ENCODE results near the gene ITGB1.
A peak's percentile ranks its signal among the peaks of the same experiment; 100 is the strongest.

Gene ITGB1

GRCh38 chr10:32941357-32941756, 16.7 kb downstream of the ITGB1 start:
- no peak overlapping the region for H3K4me3 ChIP-seq (ENCODE audit: low read depth, low read length)
- TF ChIP-seq, protein P1, sequence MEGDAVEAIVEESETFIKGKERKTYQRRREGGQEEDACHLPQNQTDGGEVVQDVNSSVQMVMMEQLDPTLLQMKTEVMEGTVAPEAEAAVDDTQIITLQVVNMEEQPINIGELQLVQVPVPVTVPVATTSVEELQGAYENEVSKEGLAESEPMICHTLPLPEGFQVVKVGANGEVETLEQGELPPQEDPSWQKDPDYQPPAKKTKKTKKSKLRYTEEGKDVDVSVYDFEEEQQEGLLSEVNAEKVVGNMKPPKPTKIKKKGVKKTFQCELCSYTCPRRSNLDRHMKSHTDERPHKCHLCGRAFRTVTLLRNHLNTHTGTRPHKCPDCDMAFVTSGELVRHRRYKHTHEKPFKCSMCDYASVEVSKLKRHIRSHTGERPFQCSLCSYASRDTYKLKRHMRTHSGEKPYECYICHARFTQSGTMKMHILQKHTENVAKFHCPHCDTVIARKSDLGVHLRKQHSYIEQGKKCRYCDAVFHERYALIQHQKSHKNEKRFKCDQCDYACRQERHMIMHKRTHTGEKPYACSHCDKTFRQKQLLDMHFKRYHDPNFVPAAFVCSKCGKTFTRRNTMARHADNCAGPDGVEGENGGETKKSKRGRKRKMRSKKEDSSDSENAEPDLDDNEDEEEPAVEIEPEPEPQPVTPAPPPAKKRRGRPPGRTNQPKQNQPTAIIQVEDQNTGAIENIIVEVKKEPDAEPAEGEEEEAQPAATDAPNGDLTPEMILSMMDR (IDR thresholded peaks at IDR 0.05; ENCODE audit: insufficient read depth, low read depth, low read length, missing control alignments): no peak
- no peak for DNase-seq (ENCODE audit: low read depth)

DNA sequence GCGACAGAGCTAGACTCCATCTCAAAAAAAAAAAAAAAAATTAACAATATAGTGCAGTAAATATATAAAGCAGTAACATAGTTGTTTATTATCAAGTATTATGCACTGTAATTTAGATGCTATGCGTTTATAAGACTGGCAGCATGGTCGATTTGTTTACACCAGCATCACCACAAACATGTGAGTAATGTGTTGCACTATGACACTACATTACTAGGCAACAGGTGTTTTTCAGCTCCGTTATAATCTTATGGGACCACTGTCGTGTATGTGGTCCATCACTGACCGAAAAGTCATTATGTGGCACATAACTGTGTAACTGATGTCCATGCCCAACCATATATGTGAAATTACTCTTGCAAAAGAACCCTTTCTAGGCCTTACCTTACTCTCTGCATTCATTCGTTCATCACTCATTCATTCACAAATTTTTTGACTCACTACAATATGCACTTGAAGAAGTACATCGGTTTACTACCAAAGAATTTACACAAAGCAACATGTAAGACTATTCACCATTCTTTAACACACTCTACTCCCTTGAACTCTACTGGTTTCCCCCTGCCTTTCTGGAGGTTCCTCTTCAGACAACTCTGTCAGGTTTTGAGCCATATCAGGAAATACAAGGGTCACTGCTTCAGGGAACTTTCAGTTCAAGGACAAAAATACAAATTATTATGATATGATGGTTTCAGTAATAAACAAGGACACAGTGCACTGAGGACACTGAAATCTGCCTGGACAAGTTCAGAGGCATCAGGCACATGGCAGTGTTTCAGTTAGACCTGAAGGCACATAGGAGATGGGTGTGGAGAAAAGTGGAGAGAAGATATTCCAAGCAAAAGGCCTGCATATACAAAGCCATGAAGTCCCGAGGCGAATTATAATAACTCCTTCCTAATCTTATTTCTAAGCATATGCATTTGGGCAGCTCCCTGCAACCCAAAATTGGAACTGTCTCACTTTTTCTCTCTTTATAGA, 17.4 kb downstream of the ITGB1 start:
- no peak overlapping the region for H3K4me3 ChIP-seq (ENCODE audit: low read depth, low read length)
- TF ChIP-seq, protein P1 (IDR thresholded peaks at IDR 0.05; ENCODE audit: insufficient read depth, low read depth, low read length, missing control alignments): no peak
- DNase-seq (ENCODE audit: low read depth): peak; percentile 47

DNA sequence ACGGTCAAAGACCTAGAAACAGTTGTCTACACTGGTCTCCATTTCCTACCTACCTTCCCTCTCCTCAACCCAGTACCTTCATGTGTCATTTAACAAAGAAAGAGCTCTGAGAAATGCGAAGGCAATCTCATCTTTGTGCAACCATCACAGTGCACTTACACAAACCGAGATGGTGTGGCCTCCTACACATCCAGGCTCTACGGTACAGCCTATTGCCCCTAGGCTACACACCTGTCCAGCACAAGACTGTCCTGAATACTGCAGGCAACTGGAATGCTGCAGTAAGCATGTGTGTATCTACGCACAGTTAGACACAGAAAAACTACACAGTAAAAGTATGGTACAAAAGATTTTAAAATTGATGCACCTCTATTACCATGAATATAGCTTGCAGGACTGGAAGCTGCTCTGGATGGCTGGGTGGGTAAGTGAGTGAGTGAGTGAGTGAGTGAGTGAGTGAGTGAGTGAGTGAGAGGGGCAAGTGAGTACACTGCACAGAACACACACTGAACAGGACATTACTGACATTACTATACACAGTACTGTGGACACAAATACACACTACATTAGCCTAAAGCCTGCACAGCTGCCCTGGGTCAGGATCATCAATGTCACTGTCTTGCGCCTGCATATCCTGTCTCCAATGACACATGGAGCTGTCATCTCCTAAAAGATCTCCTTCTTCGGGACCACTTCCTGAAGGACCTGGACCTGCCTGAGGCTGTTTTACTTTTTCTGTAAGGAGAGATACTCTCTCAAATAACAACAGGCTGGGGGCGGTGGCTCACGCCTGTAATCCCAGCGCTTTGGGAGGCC, 18.5 kb downstream of the ITGB1 start:
- DNase-seq (ENCODE audit: low read depth): no peak

DNA sequence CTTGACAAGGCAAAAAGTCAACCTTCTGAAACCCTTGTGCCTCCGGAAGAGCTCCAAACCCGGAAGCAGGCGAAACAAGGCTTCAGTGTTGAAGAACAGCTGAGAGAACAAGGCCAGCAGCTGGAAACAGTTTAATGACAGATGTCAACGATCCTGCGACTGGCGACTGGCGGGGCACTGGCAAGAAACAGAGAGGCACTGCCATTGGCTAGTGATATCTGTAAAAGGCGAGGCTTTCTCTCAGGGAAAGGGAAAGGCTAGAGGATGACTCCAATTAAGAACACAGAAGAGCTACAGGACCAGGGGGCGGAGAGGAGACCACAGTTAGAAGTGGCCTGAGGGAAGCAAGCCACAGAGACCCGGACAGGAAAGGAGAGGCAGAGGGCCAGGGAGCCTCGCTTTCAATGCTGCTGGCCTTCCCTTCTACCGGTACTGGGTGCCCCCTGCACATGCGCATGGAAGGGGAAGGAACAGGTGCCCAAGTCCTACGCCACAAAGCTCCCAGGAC, 19.4 kb downstream of the ITGB1 start:
- TF ChIP-seq, protein P1 (IDR thresholded peaks at IDR 0.05; ENCODE audit: insufficient read depth, low read depth, low read length, missing control alignments): no peak
- DNase-seq (ENCODE audit: low read depth): no peak
- no peak overlapping the region for H3K4me3 ChIP-seq (ENCODE audit: low read depth, low read length)

More for the DNA sequence above, 18.5 kb downstream of the ITGB1 start:
- no peak overlapping the region for H3K4me3 ChIP-seq (ENCODE audit: low read depth, low read length)
- TF ChIP-seq, protein P1 (IDR thresholded peaks at IDR 0.05; ENCODE audit: insufficient read depth, low read depth, low read length, missing control alignments): no peak

GRCh38 chr10:32937911-32938424, 20.1 kb downstream of the ITGB1 start:
- no peak overlapping the region for H3K4me3 ChIP-seq (ENCODE audit: low read depth, low read length)
- no peak for DNase-seq (ENCODE audit: low read depth)
- TF ChIP-seq, protein P1 (IDR thresholded peaks at IDR 0.05; ENCODE audit: insufficient read depth, low read depth, low read length, missing control alignments): no peak

DNA sequence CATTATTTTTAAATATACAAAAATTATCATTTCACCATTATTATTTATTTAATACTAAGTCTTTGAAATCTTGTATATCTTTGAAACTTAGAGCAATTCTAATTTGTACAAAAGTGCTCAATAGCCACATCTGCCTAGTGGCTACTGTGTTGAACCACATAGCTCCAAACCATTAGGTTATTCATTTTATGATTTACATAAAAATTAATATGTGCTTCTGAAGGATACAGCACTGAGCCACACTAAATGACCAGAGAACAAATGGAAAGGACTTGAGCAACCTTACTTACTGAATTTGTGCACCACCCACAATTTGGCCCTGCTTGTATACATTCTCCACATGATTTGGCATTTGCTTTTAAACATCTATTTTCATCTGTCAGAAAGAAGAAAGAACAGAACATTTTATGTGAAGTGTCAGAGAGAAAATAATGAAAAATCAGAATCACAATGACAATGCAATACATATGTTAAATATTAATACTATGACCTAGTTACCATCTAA, 25.8 kb downstream of the ITGB1 start:
- no peak overlapping the region for H3K4me3 ChIP-seq (ENCODE audit: low read depth, low read length)
- DNase-seq (ENCODE audit: low read depth): no peak
- TF ChIP-seq, protein P1 (IDR thresholded peaks at IDR 0.05; ENCODE audit: insufficient read depth, low read depth, low read length, missing control alignments): no peak

Data from GM12865 (cell line).